ENCODE results near the gene PHACTR3. TPM values are rescaled to one million over a fixed set of nuclear protein-coding genes. Genes with fewer than 3 reads are reported as not detected.

PHACTR3 gene
- total RNA-seq, 1 donor from 2014 or later = 0.14 TPM

- DNase-seq (ENCODE audit: low read depth) (no peak), FAIRE-seq (no peak)
- H3K79me2 ChIP-seq (ENCODE audit: insufficient read depth, low read length) = no peaks in the 10 kb centered on the region
- H3K27me3 ChIP-seq (ENCODE audit: insufficient read depth, low read length) = peaks cover 16% of the 10 kb centered on the region
- no peak overlapping the region for H3K9ac ChIP-seq (ENCODE audit: low read length)
- no peak overlapping the region for H3K4me3 Mint-ChIP-seq (ENCODE audit: unreplicated experiment)
- H3K27ac Mint-ChIP-seq (ENCODE audit: unreplicated experiment) = no peak overlapping the region
- peaks cover 27% of the 10 kb centered on the region for H3K4me1 Mint-ChIP-seq (ENCODE audit: low read depth, unreplicated experiment)
- H3K9me3 Mint-ChIP-seq (ENCODE audit: unreplicated experiment) = peaks cover 2% of the 10 kb centered on the region
- peaks cover 31% of the 10 kb centered on the region for H3K27me3 Mint-ChIP-seq (ENCODE audit: low read depth, unreplicated experiment)
- no peaks in the 10 kb centered on the region for H3K9me3 ChIP-seq (ENCODE audit: insufficient read depth, low read depth, low read length)
- H3K36me3 ChIP-seq (ENCODE audit: insufficient read depth, low read length) = no peaks in the 10 kb centered on the region
- no peaks in the 10 kb centered on the region for H4K20me1 ChIP-seq (ENCODE audit: insufficient read depth, low read length)
- no peak for TF ChIP-seq EZH2 (IDR thresholded peaks at IDR 0.05; ENCODE audit: insufficient read depth, low read length)
- no peaks in the 10 kb centered on the region for H3K36me3 Mint-ChIP-seq (ENCODE audit: low read depth, unreplicated experiment)
- no peak overlapping the region for H3K4me2 ChIP-seq (ENCODE audit: low read length)
- H2AFZ ChIP-seq (ENCODE audit: low read depth, low read length) = no peak overlapping the region
- H3K4me3 ChIP-seq (ENCODE audit: insufficient read depth, low read depth, low read length) = no peak overlapping the region
- H3K27ac ChIP-seq (ENCODE audit: low read depth, low read length) = no peak overlapping the region
- peaks cover 13% of the 10 kb centered on the region for H3K4me1 ChIP-seq (ENCODE audit: insufficient read depth, low read length)
Observed at GRCh38 chr20:59832406-59833363, 228.3 kb downstream of the PHACTR3 start.

GRCh38 chr20:59835057-59835447, 230.7 kb downstream of the PHACTR3 start:
- no peak for DNase-seq (ENCODE audit: low read depth)
- H3K4me1 Mint-ChIP-seq (ENCODE audit: low read depth, unreplicated experiment) = peaks cover 27% of the 10 kb centered on the region
- peaks cover 13% of the 10 kb centered on the region for H3K4me1 ChIP-seq (ENCODE audit: insufficient read depth, low read length)
- no peak for FAIRE-seq
- H3K36me3 Mint-ChIP-seq (ENCODE audit: low read depth, unreplicated experiment) = no peaks in the 10 kb centered on the region
- peaks cover 2% of the 10 kb centered on the region for H3K9me3 Mint-ChIP-seq (ENCODE audit: unreplicated experiment)
- H3K4me2 ChIP-seq (ENCODE audit: low read length) = peak overlapping the region; percentile 71
- no peak for TF ChIP-seq CTCF (IDR thresholded peaks at IDR 0.05; ENCODE audit: insufficient read depth, low read depth, low read length)
- TF ChIP-seq EZH2 (IDR thresholded peaks at IDR 0.05; ENCODE audit: insufficient read depth, low read length) = no peak
- no peak overlapping the region for H3K27ac Mint-ChIP-seq (ENCODE audit: unreplicated experiment)
- no peak overlapping the region for H3K27ac ChIP-seq (ENCODE audit: low read depth, low read length)
- H2AFZ ChIP-seq (ENCODE audit: low read depth, low read length) = no peak overlapping the region
- H4K20me1 ChIP-seq (ENCODE audit: insufficient read depth, low read length) = no peaks in the 10 kb centered on the region
- H3K27me3 ChIP-seq (ENCODE audit: insufficient read depth, low read length) = peaks cover 18% of the 10 kb centered on the region
- H3K9me3 ChIP-seq (ENCODE audit: insufficient read depth, low read depth, low read length) = no peaks in the 10 kb centered on the region
- H3K27me3 Mint-ChIP-seq (ENCODE audit: low read depth, unreplicated experiment) = peaks cover 15% of the 10 kb centered on the region
- no peaks in the 10 kb centered on the region for H3K79me2 ChIP-seq (ENCODE audit: insufficient read depth, low read length)
- H3K4me3 ChIP-seq (ENCODE audit: insufficient read depth, low read depth, low read length) = no peak overlapping the region
- H3K9ac ChIP-seq (ENCODE audit: low read length) = no peak overlapping the region
- no peaks in the 10 kb centered on the region for H3K36me3 ChIP-seq (ENCODE audit: insufficient read depth, low read length)
- H3K4me3 Mint-ChIP-seq (ENCODE audit: unreplicated experiment) = no peak overlapping the region

GRCh38 chr20:59835448-59836395, 231.4 kb downstream of the PHACTR3 start:
- H3K27me3 ChIP-seq (ENCODE audit: insufficient read depth, low read length) = peaks cover 18% of the 10 kb centered on the region
- peak overlapping the region; percentile 23 for H2AFZ ChIP-seq (ENCODE audit: low read depth, low read length)
- H3K9ac ChIP-seq (ENCODE audit: low read length) = no peak overlapping the region
- H3K36me3 ChIP-seq (ENCODE audit: insufficient read depth, low read length) = no peaks in the 10 kb centered on the region
- Mint-ChIP-seq H3K4me1 (ENCODE audit: low read depth, unreplicated experiment) (peaks cover 27% of the 10 kb centered on the region), H3K27me3 (ENCODE audit: low read depth, unreplicated experiment) (peaks cover 15% of the 10 kb centered on the region), H3K4me3 (ENCODE audit: unreplicated experiment) (no peak overlapping the region), H3K9me3 (ENCODE audit: unreplicated experiment) (no peaks in the 10 kb centered on the region), H3K27ac (ENCODE audit: unreplicated experiment) (no peak overlapping the region), H3K36me3 (ENCODE audit: low read depth, unreplicated experiment) (no peaks in the 10 kb centered on the region)
- H3K9me3 ChIP-seq (ENCODE audit: insufficient read depth, low read depth, low read length) = no peaks in the 10 kb centered on the region
- peak overlapping the region; percentile 71 for H3K4me2 ChIP-seq (ENCODE audit: low read length)
- FAIRE-seq = no peak
- no peaks in the 10 kb centered on the region for H3K79me2 ChIP-seq (ENCODE audit: insufficient read depth, low read length)
- no peak overlapping the region for H3K27ac ChIP-seq (ENCODE audit: low read depth, low read length)
- no peak overlapping the region for H3K4me3 ChIP-seq (ENCODE audit: insufficient read depth, low read depth, low read length)
- H4K20me1 ChIP-seq (ENCODE audit: insufficient read depth, low read length) = no peaks in the 10 kb centered on the region
- peaks cover 13% of the 10 kb centered on the region for H3K4me1 ChIP-seq (ENCODE audit: insufficient read depth, low read length)
- DNase-seq (ENCODE audit: low read depth) = peak; percentile 26
- TF ChIP-seq EZH2 (IDR thresholded peaks at IDR 0.05; ENCODE audit: insufficient read depth, low read length) (no peak), CTCF (IDR thresholded peaks at IDR 0.05; ENCODE audit: insufficient read depth, low read depth, low read length) (no peak)

Data from astrocyte (in vitro differentiated cells and primary cell).